ENCODE results near the gene NCBP2. TPM values are rescaled to one million over a fixed set of nuclear protein-coding genes. Genes with fewer than 3 reads are reported as not detected.

Gene NCBP2
- total RNA-seq, 1 donor from 2014 or later, result 83.9 TPM

- H3K4me3 Mint-ChIP-seq (ENCODE audit: low read depth), result no peak overlapping the region
- H3K27me3 Mint-ChIP-seq (ENCODE audit: low read depth), result peaks cover 6% of the 10 kb centered on the region
- H3K27ac Mint-ChIP-seq, result no peak overlapping the region
- peaks cover 12% of the 10 kb centered on the region for H3K4me1 Mint-ChIP-seq (ENCODE audit: low read depth)
- DNase-seq (ENCODE audit: low spot score), result no peak
- peaks cover 34% of the 10 kb centered on the region for H3K36me3 Mint-ChIP-seq (ENCODE audit: low read depth)
- intact Hi-C loops (cut with micrococcal nuclease), result loop anchor here (10.0 kb wide), 1 partner anchor 431 kb away; no protein-coding TSS in a partner anchor
- peaks cover 9% of the 10 kb centered on the region for H3K9me3 Mint-ChIP-seq
These were observed 23.5 kb upstream of the NCBP2 start for GRCh38 chr3:196965804-196966173.

- no peak for DNase-seq (ENCODE audit: low spot score)
- Mint-ChIP-seq H3K27me3 (ENCODE audit: low read depth) (peaks cover 2% of the 10 kb centered on the region), H3K4me3 (ENCODE audit: low read depth) (no peak overlapping the region), H3K27ac (no peak overlapping the region), H3K9me3 (peaks cover 9% of the 10 kb centered on the region), H3K36me3 (ENCODE audit: low read depth) (peaks cover 34% of the 10 kb centered on the region), H3K4me1 (ENCODE audit: low read depth) (peaks cover 9% of the 10 kb centered on the region)
- intact Hi-C loops (cut with micrococcal nuclease), result loop anchor here (10.0 kb wide), 1 partner anchor 430 kb away; no protein-coding TSS in a partner anchor
These were observed 22.9 kb upstream of the NCBP2 start for GRCh38 chr3:196965112-196965803.

GRCh38 chr3:196963631-196963953 is 21.3 kb upstream of the NCBP2 start:
- Mint-ChIP-seq H3K27me3 (ENCODE audit: low read depth) (no peaks in the 10 kb centered on the region), H3K4me3 (ENCODE audit: low read depth) (no peak overlapping the region), H3K36me3 (ENCODE audit: low read depth) (peaks cover 34% of the 10 kb centered on the region), H3K9me3 (peaks cover 9% of the 10 kb centered on the region), H3K27ac (no peak overlapping the region), H3K4me1 (ENCODE audit: low read depth) (peaks cover 9% of the 10 kb centered on the region)
- no peak for DNase-seq (ENCODE audit: low spot score)
- intact Hi-C loops (cut with micrococcal nuclease), result loop anchor here (10.0 kb wide), 1 partner anchor 429 kb away; no protein-coding TSS in a partner anchor

- intact Hi-C loops (cut with micrococcal nuclease), result loop anchor here (10.0 kb wide), 1 partner anchor 428 kb away; no protein-coding TSS in a partner anchor
- Mint-ChIP-seq H3K9me3 (peaks cover 9% of the 10 kb centered on the region), H3K27ac (no peak overlapping the region), H3K4me3 (ENCODE audit: low read depth) (no peak overlapping the region), H3K4me1 (ENCODE audit: low read depth) (peaks cover 7% of the 10 kb centered on the region), H3K36me3 (ENCODE audit: low read depth) (peaks cover 33% of the 10 kb centered on the region), H3K27me3 (ENCODE audit: low read depth) (no peaks in the 10 kb centered on the region)
- no peak for DNase-seq (ENCODE audit: low spot score)
These were observed 20.8 kb upstream of the NCBP2 start for GRCh38 chr3:196962930-196963630.

GRCh38 chr3:196962108-196962929 is 20.0 kb upstream of the NCBP2 start:
- intact Hi-C loops (cut with micrococcal nuclease), result loop anchor here (10.0 kb wide), 1 partner anchor 428 kb away; no protein-coding TSS in a partner anchor
- peaks cover 25% of the 10 kb centered on the region for H3K36me3 Mint-ChIP-seq (ENCODE audit: low read depth)
- H3K4me3 Mint-ChIP-seq (ENCODE audit: low read depth), result no peak overlapping the region
- H3K9me3 Mint-ChIP-seq, result peaks cover 9% of the 10 kb centered on the region
- H3K27ac Mint-ChIP-seq, result no peak overlapping the region
- H3K4me1 Mint-ChIP-seq (ENCODE audit: low read depth), result peaks cover 1% of the 10 kb centered on the region
- no peaks in the 10 kb centered on the region for H3K27me3 Mint-ChIP-seq (ENCODE audit: low read depth)
- no peak for DNase-seq (ENCODE audit: low spot score)

- Mint-ChIP-seq H3K36me3 (ENCODE audit: low read depth) (no peaks in the 10 kb centered on the region), H3K27ac (no peak overlapping the region), H3K27me3 (ENCODE audit: low read depth) (peaks cover 10% of the 10 kb centered on the region), H3K4me1 (ENCODE audit: low read depth) (peaks cover 2% of the 10 kb centered on the region), H3K9me3 (no peaks in the 10 kb centered on the region), H3K4me3 (ENCODE audit: low read depth) (no peak overlapping the region)
- intact Hi-C loops (cut with micrococcal nuclease), result no loop called here
- DNase-seq (ENCODE audit: low spot score), result no peak
These were observed 12.5 kb upstream of the NCBP2 start for GRCh38 chr3:196954832-196955231.

GRCh38 chr3:196951371-196951770 is 9.0 kb upstream of the NCBP2 start:
- no peak for DNase-seq (ENCODE audit: low spot score)
- Mint-ChIP-seq H3K27ac (no peak overlapping the region), H3K9me3 (no peaks in the 10 kb centered on the region), H3K4me3 (ENCODE audit: low read depth) (no peak overlapping the region), H3K27me3 (ENCODE audit: low read depth) (peaks cover 6% of the 10 kb centered on the region), H3K36me3 (ENCODE audit: low read depth) (no peaks in the 10 kb centered on the region), H3K4me1 (ENCODE audit: low read depth) (no peaks in the 10 kb centered on the region)
- intact Hi-C loops (cut with micrococcal nuclease), result no loop called here

- H3K4me1 Mint-ChIP-seq (ENCODE audit: low read depth), result peaks cover 3% of the 10 kb centered on the region
- intact Hi-C loops (cut with micrococcal nuclease), result no loop called here
- H3K4me3 Mint-ChIP-seq (ENCODE audit: low read depth), result no peak overlapping the region
- no peak overlapping the region for H3K27ac Mint-ChIP-seq
- no peak for DNase-seq (ENCODE audit: low spot score)
- H3K36me3 Mint-ChIP-seq (ENCODE audit: low read depth), result peaks cover 3% of the 10 kb centered on the region
- H3K27me3 Mint-ChIP-seq (ENCODE audit: low read depth), result peaks cover 4% of the 10 kb centered on the region
- no peaks in the 10 kb centered on the region for H3K9me3 Mint-ChIP-seq
These were observed 7.4 kb upstream of the NCBP2 start for GRCh38 chr3:196949750-196950149.

- Mint-ChIP-seq H3K27me3 (ENCODE audit: low read depth) (no peaks in the 10 kb centered on the region), H3K4me1 (ENCODE audit: low read depth) (peaks cover 8% of the 10 kb centered on the region), H3K4me3 (ENCODE audit: low read depth) (no peak overlapping the region), H3K36me3 (ENCODE audit: low read depth) (peaks cover 8% of the 10 kb centered on the region), H3K9me3 (no peaks in the 10 kb centered on the region), H3K27ac (no peak overlapping the region)
- intact Hi-C loops (cut with micrococcal nuclease), result no loop called here
- no peak for DNase-seq (ENCODE audit: low spot score)
These were observed 6.9 kb upstream of the NCBP2 start for GRCh38 chr3:196949285-196949619.

- Mint-ChIP-seq H3K9me3 (no peaks in the 10 kb centered on the region), H3K27me3 (ENCODE audit: low read depth) (no peaks in the 10 kb centered on the region), H3K4me3 (ENCODE audit: low read depth) (no peak overlapping the region), H3K4me1 (ENCODE audit: low read depth) (peaks cover 13% of the 10 kb centered on the region), H3K36me3 (ENCODE audit: low read depth) (peaks cover 13% of the 10 kb centered on the region), H3K27ac (no peak overlapping the region)
- DNase-seq (ENCODE audit: low spot score), result no peak
- intact Hi-C loops (cut with micrococcal nuclease), result no loop called here
These were observed 6.3 kb upstream of the NCBP2 start for GRCh38 chr3:196948442-196949284.

- Mint-ChIP-seq H3K27me3 (ENCODE audit: low read depth) (no peaks in the 10 kb centered on the region), H3K9me3 (no peaks in the 10 kb centered on the region), H3K4me1 (ENCODE audit: low read depth) (peaks cover 20% of the 10 kb centered on the region), H3K36me3 (ENCODE audit: low read depth) (peaks cover 20% of the 10 kb centered on the region), H3K4me3 (ENCODE audit: low read depth) (no peak overlapping the region), H3K27ac (no peak overlapping the region)
- DNase-seq (ENCODE audit: low spot score), result no peak
- intact Hi-C loops (cut with micrococcal nuclease), result no loop called here
These were observed 5.6 kb upstream of the NCBP2 start for GRCh38 chr3:196947860-196948441.

All from activated T-helper 2 cell treated with anti-CD3 and anti-CD28 coated beads, Interferon-gamma antibody, Interleukin-2, Interleukin-4, amounts not matched to agents 10 μg/mL and 5 μg/mL and 100 μg/mL, durations not matched to agents 14 hours and 24 hours and 36 hours (primary cell).